K562 (cell line): Measurements from ENCODE around the gene MIDN. TPM values are rescaled to one million over a fixed set of nuclear protein-coding genes. Genes with fewer than 3 reads are reported as not detected.

Source experiments
- ARID4B ChIP-seq: sonication (generic); formaldehyde crosslinking; IDR thresholded peaks from 2 replicates; pipeline ENCODE4 v1.8.0; 2022; ENCODE audit warnings: mild to moderate bottlenecking, missing genetic modification reagents
- ATF1 ChIP-seq, 2 experiments: fragments of 450-650 bp in 1 of 2; IDR thresholded peaks; 2 replicates each; pipeline ENCODE4 v1.6.1; 2016; ENCODE audit warnings: missing compliant biosample characterization in 1 of 2, missing genetic modification characterization in 1 of 2
- BRCA1 ChIP-seq, 2 experiments: fragments of 450-650 bp in 1 of 2; sonication (generic) in 1 of 2; formaldehyde crosslinking in 1 of 2; IDR thresholded peaks; 2 replicates each; pipeline versions ENCODE4 v1.5.0 to v1.6.1; 2017 to 2020; ENCODE audit warnings: mild to moderate bottlenecking in 1 of 2, missing genetic modification reagents in 1 of 2
- HDAC2 ChIP-seq: fragments of 450-650 bp; IDR thresholded peaks from 2 replicates; pipeline ENCODE4 v1.6.1; 2016; ENCODE audit warnings: mild to moderate bottlenecking
- STAT6 ChIP-seq: sonication (generic); formaldehyde crosslinking; IDR thresholded peaks from 2 replicates; pipeline ENCODE4 v1.8.1; 2023; ENCODE audit warnings: mild to moderate bottlenecking, missing genetic modification reagents
- ZNF318 ChIP-seq, 2 experiments: fragments of 450-650 bp; IDR thresholded peaks; 2 replicates each; pipeline ENCODE4 v1.6.1; 2016; ENCODE audit warnings: mild to moderate bottlenecking in 2 of 2, borderline replicate concordance in 1 of 2, low read depth in 1 of 2, moderate library complexity in 1 of 2
- ZNF512 ChIP-seq: IDR thresholded peaks from 2 replicates; pipeline ENCODE4 v1.6.1; 2016; ENCODE audit warnings: missing genetic modification characterization, missing compliant biosample characterization
- polyA plus RNA-seq, 8 experiments: library from polyadenylated mRNA; depleted of rRNA in 4 of 8; stranded (reverse) in 5 of 8; unstranded in 3 of 8; fragments of >200 nt; fragmentation: Nextera tagmentation in 2 of 8; fragmentation: Illumina TruSeq in 1 of 8; extraction: Ambion mirVana in 2 of 8; extraction: Trizol in 1 of 8; gene quantifications; 2 replicates each; pipeline versions ENCODE4 v1.2.1 to v1.2.3, GENCODE V29; 2011 to 2014; ENCODE audit warnings: inconsistent platforms in 1 of 8, missing spikeins in 1 of 8
- total RNA-seq, 7 experiments: library from RNA; depleted of rRNA in 6 of 7; stranded (reverse); fragments of >200 nt in 6 of 7; fragmentation: Illumina TruSeq in 2 of 7; extraction: Trizol in 2 of 7; gene quantifications; 2 replicates each; pipeline versions ENCODE4 v1.2.1 to v1.2.3, GENCODE V29; 2011 to 2021; ENCODE audit warnings: low replicate concordance in 1 of 7

The MIDN gene
- total and polyA plus RNA-seq, 9 of the 15 experiments (the other 6 are each of a cell fraction or from before 2014, with no cell fraction given) = 0.17 to 120 (median 10.1) TPM

- TF ChIP-seq ZNF512 (tag) (no peak), ZNF318 (IDR thresholded peaks at IDR 0.05; ENCODE audit: borderline replicate concordance in 1 of 2, low read depth in 1 of 2) (no peak), STAT6 (CRISPR knock-in tag) (no peak), BRCA1 (IDR thresholded peaks at IDR 0.05) (no peak), BRCA1 (CRISPR knock-in tag; IDR thresholded peaks at IDR 0.05) (no peak), ARID4B (CRISPR knock-in tag) (peak; percentile 78), HDAC2 (peak; percentile 92; the same call in 1 of the 2 replicates), ATF1 (CRISPR knock-in tag; IDR thresholded peaks at IDR 0.05) (no peak), ATF1 (tag; IDR thresholded peaks at IDR 0.05) (peak; percentile 48)
Measured at GRCh38 chr19:1279782-1280341, 31.5 kb downstream of the MIDN start (continued).
